ENCODE results near the gene UBE2QL1.

Gene UBE2QL1

GRCh38 chr5:6448622-6449464 lies at the start of gene UBE2QL1:
Gene UBE2QL1, plus strand, starts transcription at chr5:6448859. Its CDS starts 35 bp downstream, at chr5:6448894.
- H3K9ac ChIP-seq (ENCODE audit: insufficient read length): no peak within 1 kb of the TSS
- H3K4me3 ChIP-seq: no peak within 1 kb of the TSS
- no peaks in the 10 kb centered on the region for H3K36me3 ChIP-seq (ENCODE audit: insufficient read depth, low read length)
- no peak for DNase-seq (ENCODE audit: low read depth, low spot score)
- H3K9me3 ChIP-seq (ENCODE audit: low read depth, low read length): no peaks in the 10 kb centered on the region
- TF ChIP-seq POLR2AphosphoS5 (IDR thresholded peaks at IDR 0.05; ENCODE audit: borderline replicate concordance, low read depth, low read length): no peak
- TF ChIP-seq FOXP2 (optimal IDR thresholded peaks at IDR 0.05; ENCODE audit: control extremely low read depth, extremely low read length, insufficient read depth): no peak
- TF ChIP-seq EZH2 (IDR thresholded peaks at IDR 0.05): no peak
- H3K27ac ChIP-seq: no peak within 1 kb of the TSS

- DNase-seq (ENCODE audit: low read depth, low spot score): no peak
- Histone ChIP-seq H3K4me3 (no peak overlapping the region), H3K27ac (no peak overlapping the region), H3K9me3 (ENCODE audit: low read depth, low read length) (no peaks in the 10 kb centered on the region), H3K36me3 (ENCODE audit: insufficient read depth, low read length) (no peaks in the 10 kb centered on the region), H3K9ac (ENCODE audit: insufficient read length) (no peak overlapping the region)
- no peak for TF ChIP-seq POLR2AphosphoS5 (IDR thresholded peaks at IDR 0.05; ENCODE audit: borderline replicate concordance, low read depth, low read length)
- TF ChIP-seq EZH2 (IDR thresholded peaks at IDR 0.05): no peak
- no peak for TF ChIP-seq FOXP2 (optimal IDR thresholded peaks at IDR 0.05; ENCODE audit: control extremely low read depth, extremely low read length, insufficient read depth)
Measured at GRCh38 chr5:6399980-6400910, 48.4 kb upstream of the UBE2QL1 start.

- TF ChIP-seq POLR2AphosphoS5 (IDR thresholded peaks at IDR 0.05; ENCODE audit: borderline replicate concordance, low read depth, low read length) (no peak), FOXP2 (optimal IDR thresholded peaks at IDR 0.05; ENCODE audit: control extremely low read depth, extremely low read length, insufficient read depth) (no peak), EZH2 (IDR thresholded peaks at IDR 0.05) (no peak)
- no peaks in the 10 kb centered on the region for H3K9me3 ChIP-seq (ENCODE audit: low read depth, low read length)
Measured at GRCh38 chr5:6401410-6401809, 47.2 kb upstream of the UBE2QL1 start.

GRCh38 chr5:6402939-6403338 lies 45.7 kb upstream of the UBE2QL1 start:
- Histone ChIP-seq H3K36me3 (ENCODE audit: insufficient read depth, low read length) (no peaks in the 10 kb centered on the region), H3K27ac (no peak overlapping the region), H3K9ac (ENCODE audit: insufficient read length) (no peak overlapping the region), H3K4me3 (no peak overlapping the region), H3K9me3 (ENCODE audit: low read depth, low read length) (no peaks in the 10 kb centered on the region)
- no peak for TF ChIP-seq POLR2AphosphoS5 (IDR thresholded peaks at IDR 0.05; ENCODE audit: borderline replicate concordance, low read depth, low read length)
- no peak for TF ChIP-seq FOXP2 (optimal IDR thresholded peaks at IDR 0.05; ENCODE audit: control extremely low read depth, extremely low read length, insufficient read depth)
- TF ChIP-seq EZH2 (IDR thresholded peaks at IDR 0.05): no peak
- no peak for DNase-seq (ENCODE audit: low read depth, low spot score)

More at GRCh38 chr5:6401410-6401809, 47.2 kb upstream of the UBE2QL1 start:
- Histone ChIP-seq H3K36me3 (ENCODE audit: insufficient read depth, low read length) (no peaks in the 10 kb centered on the region), H3K27ac (no peak overlapping the region), H3K9ac (ENCODE audit: insufficient read length) (no peak overlapping the region), H3K4me3 (no peak overlapping the region)
- DNase-seq (ENCODE audit: low read depth, low spot score): no peak

GRCh38 chr5:6403416-6403815 lies 45.2 kb upstream of the UBE2QL1 start:
- H3K9ac ChIP-seq (ENCODE audit: insufficient read length): no peak overlapping the region
- no peak overlapping the region for H3K4me3 ChIP-seq
- no peaks in the 10 kb centered on the region for H3K9me3 ChIP-seq (ENCODE audit: low read depth, low read length)
- H3K27ac ChIP-seq: no peak overlapping the region
- TF ChIP-seq FOXP2 (optimal IDR thresholded peaks at IDR 0.05; ENCODE audit: control extremely low read depth, extremely low read length, insufficient read depth) (no peak), POLR2AphosphoS5 (IDR thresholded peaks at IDR 0.05; ENCODE audit: borderline replicate concordance, low read depth, low read length) (no peak), EZH2 (IDR thresholded peaks at IDR 0.05) (no peak)
- no peak for DNase-seq (ENCODE audit: low read depth, low spot score)
- no peaks in the 10 kb centered on the region for H3K36me3 ChIP-seq (ENCODE audit: insufficient read depth, low read length)

GRCh38 chr5:6404129-6404528 lies 44.5 kb upstream of the UBE2QL1 start:
- Histone ChIP-seq H3K27ac (no peak overlapping the region), H3K4me3 (no peak overlapping the region), H3K9ac (ENCODE audit: insufficient read length) (no peak overlapping the region), H3K9me3 (ENCODE audit: low read depth, low read length) (no peaks in the 10 kb centered on the region), H3K36me3 (ENCODE audit: insufficient read depth, low read length) (no peaks in the 10 kb centered on the region)
- TF ChIP-seq FOXP2 (optimal IDR thresholded peaks at IDR 0.05; ENCODE audit: control extremely low read depth, extremely low read length, insufficient read depth) (no peak), POLR2AphosphoS5 (IDR thresholded peaks at IDR 0.05; ENCODE audit: borderline replicate concordance, low read depth, low read length) (no peak), EZH2 (IDR thresholded peaks at IDR 0.05) (no peak)
- no peak for DNase-seq (ENCODE audit: low read depth, low spot score)

- TF ChIP-seq POLR2AphosphoS5 (IDR thresholded peaks at IDR 0.05; ENCODE audit: borderline replicate concordance, low read depth, low read length) (no peak), EZH2 (IDR thresholded peaks at IDR 0.05) (no peak), FOXP2 (optimal IDR thresholded peaks at IDR 0.05; ENCODE audit: control extremely low read depth, extremely low read length, insufficient read depth) (no peak)
- DNase-seq (ENCODE audit: low read depth, low spot score): no peak
- Histone ChIP-seq H3K4me3 (no peak overlapping the region), H3K36me3 (ENCODE audit: insufficient read depth, low read length) (no peaks in the 10 kb centered on the region), H3K9me3 (ENCODE audit: low read depth, low read length) (no peaks in the 10 kb centered on the region), H3K9ac (ENCODE audit: insufficient read length) (no peak overlapping the region), H3K27ac (no peak overlapping the region)
Measured at GRCh38 chr5:6405591-6405990, 43.1 kb upstream of the UBE2QL1 start.
